Right hindlimb (tissue), 1 donor: Measurements from ENCODE around the gene HAAO.
"Not testable (repeated sequence)": the region's sequence is repeated elsewhere in the genome, so short reads cannot be mapped to it uniquely, and the experiment has no call there.

Source experiments
- DNase-seq: peaks from one replicate; pipeline ENCODE4 v3.0.0-alpha.2; 2018

HAAO gene

DNA sequence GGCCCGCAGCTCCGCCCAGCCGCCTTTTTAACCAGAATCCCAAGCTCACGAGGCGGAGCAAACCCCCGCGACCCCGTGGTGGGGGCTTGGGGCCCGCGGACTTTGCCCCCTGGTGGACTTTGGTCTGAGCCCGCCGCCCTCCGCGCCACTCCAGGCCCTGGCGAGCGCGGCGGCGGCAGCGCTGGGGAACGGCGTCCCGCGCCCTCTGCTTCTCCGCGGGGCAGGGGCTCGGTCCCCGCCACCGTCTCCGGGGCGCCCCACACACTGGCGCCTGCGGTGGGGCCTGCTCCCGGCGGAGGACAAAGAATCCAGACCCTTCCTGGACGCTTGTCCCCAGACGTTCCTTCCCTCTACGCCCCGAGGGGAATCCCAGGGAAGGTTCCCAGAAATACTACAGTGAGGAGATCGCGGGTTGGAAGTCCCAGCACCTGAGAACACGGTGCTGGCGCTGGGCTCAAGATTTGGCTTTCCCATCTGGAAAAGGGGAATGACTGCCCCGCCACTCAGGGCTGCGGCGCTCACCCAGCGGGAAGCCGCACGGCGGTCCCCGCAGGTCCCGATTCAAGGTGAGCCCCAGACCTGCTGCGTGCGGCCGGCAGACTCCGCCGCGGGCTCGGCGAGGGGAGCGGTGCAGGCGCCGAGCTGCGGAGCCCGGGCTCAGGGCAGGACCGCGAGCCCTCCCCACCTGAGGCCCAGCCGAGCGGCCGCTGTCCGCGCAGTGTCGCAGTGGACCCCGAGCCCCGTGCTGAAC lies at the start of gene HAAO:
TSS of gene HAAO (minus strand) at position 1 of the 751 bp plus-strand sequence. CDS start 47 bp downstream, outside the sequence.
- DNase-seq: peak; percentile 86

- DNase-seq: no peak
Measured at GRCh38 chr2:42841344-42841743, 49.0 kb upstream of the HAAO start.

GRCh38 chr2:42840760-42841159 lies 48.4 kb upstream of the HAAO start:
- peak; percentile 9 for DNase-seq

DNA sequence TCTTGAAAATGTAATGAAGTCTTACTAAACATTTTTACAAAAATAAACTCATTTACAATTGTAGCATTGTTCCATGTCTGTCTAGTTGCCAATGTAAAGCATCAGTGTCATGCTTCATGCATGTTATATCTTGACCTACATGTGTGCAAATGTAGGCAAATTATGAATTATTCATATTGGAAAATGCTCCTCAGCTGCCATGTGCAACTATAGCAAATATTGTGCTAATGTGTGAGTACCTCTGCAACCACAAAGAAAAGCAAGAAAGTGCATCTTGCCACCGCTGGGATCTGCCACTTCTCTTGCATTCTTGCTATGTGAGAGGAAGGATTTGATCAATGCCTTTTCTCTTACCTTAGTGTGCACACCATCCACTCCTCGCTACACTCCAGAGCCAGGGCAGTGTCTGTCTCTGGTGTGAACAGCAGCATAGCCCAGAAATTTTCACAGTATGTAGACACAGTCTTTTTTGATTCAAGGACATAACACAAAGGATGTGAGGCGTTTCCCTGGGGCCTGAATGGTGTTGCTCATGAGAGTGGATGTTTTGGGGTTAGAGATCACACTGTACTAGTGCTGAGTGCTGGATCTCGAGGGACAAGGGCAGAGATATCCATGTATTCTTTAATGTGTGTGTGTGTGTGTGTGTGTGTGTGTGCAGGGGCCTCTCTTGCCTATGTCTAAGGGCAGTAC lies 47.6 kb upstream of the HAAO start:
- DNase-seq: peak; percentile 22

DNA sequence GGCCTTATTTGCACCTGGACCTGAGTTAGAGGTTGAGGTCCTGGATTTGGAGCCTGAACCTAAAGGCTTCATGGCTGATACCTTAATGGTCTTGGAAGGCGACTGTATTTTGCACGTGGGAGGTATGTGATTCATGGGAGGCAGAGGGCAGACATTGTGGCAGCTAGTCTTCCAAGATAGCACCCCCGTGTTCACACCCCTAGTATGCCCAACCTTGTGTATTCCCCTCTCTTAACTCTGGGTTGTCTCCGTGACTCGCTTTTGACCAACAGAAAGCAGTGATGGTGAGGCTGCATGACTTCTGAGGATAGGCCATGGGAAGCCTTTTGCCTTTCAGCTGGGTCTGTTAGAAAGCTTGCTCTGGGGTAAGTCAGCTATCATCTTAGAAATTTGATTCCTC lies 45.8 kb upstream of the HAAO start:
- DNase-seq: no peak

DNA sequence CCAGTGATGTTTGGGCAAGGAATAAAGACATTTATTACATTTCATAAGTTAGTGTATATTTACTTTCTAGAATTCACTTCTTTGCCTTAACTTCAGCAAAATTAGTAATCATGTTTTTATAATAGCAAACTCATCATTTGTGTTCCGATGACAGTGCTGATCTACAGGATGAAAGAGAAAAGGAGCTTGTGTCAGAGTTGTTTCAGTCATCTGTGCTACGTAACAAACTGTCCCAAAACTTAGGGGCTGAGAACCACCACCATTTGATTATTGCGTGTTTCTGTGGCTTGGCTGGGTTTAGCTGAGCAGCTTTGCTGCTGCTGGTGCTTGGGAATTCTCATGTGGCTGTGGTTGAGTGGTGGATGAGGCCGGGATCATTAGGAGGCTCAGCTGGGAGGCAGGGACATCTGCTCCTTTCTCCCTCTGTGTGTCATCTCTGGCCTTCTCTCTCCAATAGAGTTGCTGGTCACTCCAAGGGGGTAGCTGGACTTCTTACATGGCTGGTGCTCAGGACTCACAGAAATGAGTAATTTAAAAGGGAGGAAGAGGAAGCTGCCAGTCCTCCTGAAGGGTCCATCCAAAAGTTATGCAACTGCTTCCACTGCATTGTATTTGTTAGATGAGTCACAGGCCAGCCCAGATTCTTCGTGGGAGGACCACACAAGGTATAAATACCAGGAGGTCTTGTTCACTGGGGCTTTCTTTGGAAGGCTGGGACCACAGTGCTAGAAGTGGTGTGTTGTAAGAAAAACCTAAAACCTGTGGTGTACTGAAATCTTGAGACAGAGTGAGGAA lies 43.4 kb upstream of the HAAO start:
- DNase-seq: peak; percentile 12

DNA sequence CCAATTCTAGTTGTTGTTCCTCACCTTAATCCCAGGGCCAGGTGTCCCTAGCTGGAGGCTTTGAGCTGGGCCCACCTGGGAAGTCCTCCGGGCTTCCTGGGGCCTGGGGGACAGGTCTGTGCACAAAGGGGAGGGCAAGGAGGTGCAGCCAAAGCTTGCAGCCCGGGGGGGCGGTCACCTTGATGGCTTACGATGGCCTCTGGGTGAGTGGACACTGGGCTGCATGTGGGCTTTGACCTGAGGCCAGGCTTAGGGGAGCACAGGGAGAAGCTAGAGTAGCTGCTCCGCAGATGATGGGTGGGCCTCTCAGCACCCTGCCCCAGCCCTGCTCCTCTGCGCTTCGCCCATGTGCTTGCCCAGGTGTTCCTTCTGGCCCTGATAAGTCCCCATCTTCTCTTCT lies 41.8 kb upstream of the HAAO start:
- no peak for DNase-seq

DNA sequence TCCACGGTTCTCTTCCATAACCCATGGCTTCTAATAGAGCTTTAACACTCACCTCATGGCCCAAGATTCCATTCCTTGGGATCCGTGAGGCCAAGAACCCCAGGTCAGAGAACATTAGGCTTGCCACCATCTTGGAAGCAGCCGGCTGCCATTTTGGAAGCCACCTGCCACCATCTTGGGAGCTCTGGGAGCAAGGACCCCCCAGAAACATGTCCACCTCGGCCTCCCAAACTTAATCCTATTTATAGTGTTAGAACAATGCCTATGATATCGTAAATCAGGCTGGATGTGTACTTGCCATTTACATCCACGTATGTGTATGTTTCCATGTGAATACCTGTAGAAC lies 39.9 kb upstream of the HAAO start:
- DNase-seq: no peak

DNA sequence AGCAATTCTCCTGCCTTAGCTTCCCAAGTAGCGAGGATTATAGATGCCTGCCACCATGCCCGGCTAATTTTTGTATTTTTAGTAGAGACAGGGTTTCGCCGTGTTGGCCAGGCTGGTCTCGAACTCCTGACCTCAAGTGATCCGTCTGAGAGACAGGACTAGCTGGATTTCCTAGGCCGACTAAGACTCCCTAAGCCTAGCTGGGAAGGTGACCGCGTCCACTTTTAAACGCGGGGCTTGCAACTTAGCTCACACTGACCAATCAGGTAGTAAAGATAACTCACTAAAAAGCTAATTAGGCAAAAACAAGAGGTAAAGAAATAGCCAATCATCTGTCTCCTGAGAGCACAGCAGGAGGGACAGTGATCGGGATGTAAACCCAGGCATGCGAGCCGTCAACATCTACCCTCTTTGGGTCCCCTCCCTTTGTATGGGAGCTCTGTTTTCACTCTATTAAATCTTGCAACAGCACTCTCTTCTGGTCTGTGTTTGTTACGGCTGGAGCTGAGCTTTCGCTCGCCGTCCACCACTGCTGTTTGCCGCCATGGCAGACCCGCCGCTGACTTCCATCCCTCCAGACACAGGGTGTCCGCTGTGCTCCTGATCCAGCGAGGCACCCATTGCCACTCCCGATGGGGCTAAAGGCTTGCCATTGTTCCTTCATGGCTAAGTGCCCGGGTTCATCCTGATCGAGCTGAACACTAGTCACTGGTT lies 39.3 kb upstream of the HAAO start:
- not testable (repeated sequence) for DNase-seq

DNA sequence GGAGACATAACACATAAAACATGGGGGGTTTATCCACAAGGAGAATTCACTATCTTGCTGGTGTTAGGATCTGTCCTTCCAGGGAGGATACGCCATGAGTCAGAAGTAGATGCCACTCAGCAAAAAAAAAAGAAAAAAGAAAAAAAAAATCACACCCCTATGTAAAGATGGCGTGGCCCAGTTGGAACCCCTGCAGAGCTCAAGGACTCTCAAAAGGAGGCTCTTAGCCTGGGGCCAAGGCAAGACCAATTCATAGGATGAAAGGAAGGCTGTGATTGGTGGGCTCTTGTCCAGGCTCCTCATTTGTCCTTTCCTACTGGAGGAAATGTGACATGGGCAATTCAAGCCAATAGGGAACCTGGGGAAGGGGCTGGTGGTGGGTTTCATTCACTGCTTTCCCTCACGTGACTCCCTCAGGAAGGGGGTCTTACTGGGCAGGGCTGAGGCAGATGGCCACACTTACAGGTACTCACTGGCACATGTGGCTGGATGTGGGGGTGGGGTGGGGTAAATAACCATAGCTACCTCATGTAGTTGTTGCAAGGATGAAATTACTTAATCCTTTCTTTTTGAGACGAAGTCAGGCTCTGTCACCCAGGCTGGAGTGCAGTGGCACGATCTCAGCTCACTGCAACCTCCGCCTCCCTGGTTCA lies 38.7 kb upstream of the HAAO start:
- no peak for DNase-seq

- no peak for DNase-seq
Measured at GRCh38 chr2:42829671-42830440, 37.5 kb upstream of the HAAO start.

DNA sequence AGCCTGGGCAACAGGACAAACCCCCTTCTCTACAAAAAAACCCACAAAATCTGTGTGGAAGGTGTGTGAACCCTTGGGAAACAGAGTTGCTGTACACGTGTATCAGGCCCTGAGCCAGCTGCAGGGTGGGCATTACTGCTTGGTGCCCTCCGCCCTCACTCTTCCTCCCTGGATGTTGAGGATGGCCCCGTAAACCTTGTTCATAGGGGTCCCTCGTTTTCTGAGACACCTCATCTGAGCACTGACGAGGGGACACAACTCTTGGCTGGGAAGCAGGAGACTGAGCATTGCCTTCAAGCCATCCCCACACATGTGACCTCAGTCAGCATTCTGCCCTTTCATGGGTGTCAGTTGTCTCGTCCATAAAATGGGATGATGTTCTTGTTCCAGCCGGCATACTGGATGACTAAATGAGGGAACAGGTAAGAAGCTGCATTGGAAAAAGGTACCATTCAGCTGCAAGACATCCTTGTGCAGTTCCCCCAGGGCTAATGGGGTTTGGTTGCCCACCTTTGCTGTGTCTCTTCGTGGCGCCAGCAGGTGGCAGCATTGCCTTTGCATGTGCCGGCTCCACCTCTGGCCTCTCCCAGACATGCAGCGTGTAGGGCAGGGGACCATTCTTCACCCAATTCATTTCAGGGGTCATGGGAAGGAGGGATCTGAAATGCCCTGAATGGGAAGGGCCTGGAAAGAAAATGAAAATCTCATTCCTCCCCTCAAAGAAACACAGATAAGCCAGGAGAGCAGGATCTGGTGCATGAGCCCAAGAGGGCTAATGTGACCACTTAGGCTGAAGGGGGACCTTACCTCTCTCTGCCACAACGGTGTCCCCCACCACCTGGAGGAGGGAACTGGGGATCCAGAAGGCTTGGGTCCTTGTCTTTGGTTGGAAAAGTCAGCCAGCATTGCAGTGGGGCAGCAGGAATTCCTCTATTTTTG lies 36.4 kb upstream of the HAAO start:
- DNase-seq: peak; percentile 84

DNA sequence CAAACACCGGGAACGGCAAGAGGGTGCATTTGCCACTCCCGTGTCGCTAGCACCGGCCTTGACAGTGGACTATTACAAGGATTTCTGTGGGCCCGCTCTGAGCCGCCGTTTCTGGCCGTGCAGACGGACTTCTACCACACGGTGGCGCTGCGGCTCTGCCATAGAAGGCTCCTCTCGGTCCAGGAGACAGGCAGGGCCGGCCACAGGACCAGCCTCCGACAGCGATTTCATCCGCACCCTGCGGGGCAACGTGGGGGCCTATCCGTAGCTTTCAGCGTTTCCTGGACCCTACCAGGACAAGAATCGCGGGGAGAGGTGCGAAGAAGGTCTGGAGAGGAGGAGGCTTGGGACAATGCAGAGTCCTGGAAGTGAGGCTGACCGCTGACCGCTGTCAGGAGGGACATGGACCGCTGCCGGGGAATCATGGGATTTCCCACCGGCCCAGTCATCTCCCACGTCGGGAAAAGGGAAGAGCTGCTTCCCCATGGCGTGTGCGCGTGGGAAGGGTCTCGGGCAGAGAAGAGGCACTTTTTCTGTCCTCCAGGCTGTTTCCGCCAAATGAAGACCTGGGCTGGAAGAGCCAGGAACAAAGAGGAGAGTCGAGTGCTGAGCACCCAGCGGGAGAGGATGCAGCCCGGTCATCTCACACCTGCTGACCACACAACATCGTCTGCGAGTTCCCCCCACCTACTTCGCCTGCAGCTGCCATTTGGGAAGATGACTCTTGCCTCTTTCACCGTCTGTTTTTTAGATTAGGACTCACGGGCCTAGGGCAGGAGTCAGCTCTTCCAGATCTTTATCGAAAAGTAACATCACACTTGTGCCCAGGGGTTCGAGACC lies 35.5 kb upstream of the HAAO start:
- peak; percentile 92 for DNase-seq

- DNase-seq: no peak
Measured at GRCh38 chr2:42826231-42826630, 33.8 kb upstream of the HAAO start.

- DNase-seq: no peak
Measured at GRCh38 chr2:42824454-42824807, 32.0 kb upstream of the HAAO start.

GRCh38 chr2:42823744-42824453 lies 31.5 kb upstream of the HAAO start:
- DNase-seq: no peak

- no peak for DNase-seq
Measured at GRCh38 chr2:42819160-42819559, 26.8 kb upstream of the HAAO start.

GRCh38 chr2:42815726-42816125 lies 23.3 kb upstream of the HAAO start:
- no peak for DNase-seq

DNA sequence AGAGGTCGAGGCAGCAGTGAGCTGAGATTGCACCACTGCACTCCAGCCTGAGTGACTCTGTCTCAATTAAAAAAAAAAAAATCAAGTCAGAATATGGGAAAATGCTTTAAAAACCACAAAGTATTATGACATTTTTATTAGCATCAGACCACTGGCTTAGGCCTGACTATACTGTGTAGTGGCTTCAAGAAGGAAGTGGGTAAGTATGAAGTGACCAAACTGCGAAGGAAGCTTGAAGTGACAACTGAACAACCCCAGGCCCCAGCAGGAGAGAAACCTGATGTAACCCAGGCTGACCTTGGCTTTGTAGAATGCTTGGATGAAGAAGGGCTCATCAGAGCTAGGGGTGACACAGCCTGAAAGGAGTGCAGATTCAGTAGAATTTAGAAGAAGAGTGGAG lies 21.4 kb upstream of the HAAO start:
- DNase-seq: no peak
